NCI-H748 treated with DMSO at 0.1 percent for 48 hours (cell line): ENCODE results near the gene LGALS12.

Experiments
- DNase-seq: peaks from one replicate; lab custom pipeline; 2025; lab: John Stamatoyannopoulos, UW

The LGALS12 gene

GRCh38 chr11:63505857-63506528 is at the start of gene LGALS12:
Gene LGALS12, plus strand, starts transcription at chr11:63506084. Its CDS starts 375 bp downstream, at chr11:63506459.
- DNase-seq = no peak

- DNase-seq = no peak
Observed at GRCh38 chr11:63459586-63459985, 46.3 kb upstream of the LGALS12 start.

- no peak for DNase-seq
Observed at GRCh38 chr11:63462137-63462536, 43.7 kb upstream of the LGALS12 start.

- no peak for DNase-seq
Observed at GRCh38 chr11:63470311-63470710, 35.6 kb upstream of the LGALS12 start.

- no peak for DNase-seq
Observed at GRCh38 chr11:63472372-63472771, 33.5 kb upstream of the LGALS12 start.

GRCh38 chr11:63476618-63477017 is 29.3 kb upstream of the LGALS12 start:
- DNase-seq = no peak

- peak; percentile 76 for DNase-seq
Observed at GRCh38 chr11:63478896-63479295, 27.0 kb upstream of the LGALS12 start.

- no peak for DNase-seq
Observed at GRCh38 chr11:63480039-63480438, 25.8 kb upstream of the LGALS12 start.

GRCh38 chr11:63485777-63486176 is 20.1 kb upstream of the LGALS12 start:
- no peak for DNase-seq

- DNase-seq = no peak
Observed at GRCh38 chr11:63488789-63489188, 17.1 kb upstream of the LGALS12 start.

- no peak for DNase-seq
Observed at GRCh38 chr11:63489879-63490278, 16.0 kb upstream of the LGALS12 start.

- no peak for DNase-seq
Observed at GRCh38 chr11:63490551-63491239, 15.2 kb upstream of the LGALS12 start, which contains the start of gene PLAAT5. Gene PLAAT5, minus strand, starts transcription at chr11:63491167. Its CDS starts 133 bp downstream, at chr11:63491034.

GRCh38 chr11:63491240-63491587 is 14.7 kb upstream of the LGALS12 start:
- no peak for DNase-seq

- DNase-seq = no peak
Observed at GRCh38 chr11:63491636-63492372, 14.1 kb upstream of the LGALS12 start.

- DNase-seq = no peak
Observed at GRCh38 chr11:63492441-63492840, 13.4 kb upstream of the LGALS12 start.

- no peak for DNase-seq
Observed at GRCh38 chr11:63493127-63493526, 12.8 kb upstream of the LGALS12 start.

GRCh38 chr11:63494975-63495374 is 10.9 kb upstream of the LGALS12 start:
- no peak for DNase-seq

- DNase-seq = no peak
Observed at GRCh38 chr11:63499874-63500273, 6.0 kb upstream of the LGALS12 start.

GRCh38 chr11:63501236-63501635 is 4.6 kb upstream of the LGALS12 start:
- no peak for DNase-seq

- no peak for DNase-seq
Observed at GRCh38 chr11:63502252-63502820, 3.5 kb upstream of the LGALS12 start.

- no peak for DNase-seq
Observed at GRCh38 chr11:63503492-63503891, 2.4 kb upstream of the LGALS12 start.

- no peak for DNase-seq
Observed at GRCh38 chr11:63504054-63504453, 1.8 kb upstream of the LGALS12 start.
